Stomach (tissue), 9 donors: ENCODE data around the gene RER1. TPM values are rescaled to one million over a fixed set of nuclear protein-coding genes. Genes with fewer than 3 reads are reported as not detected.
A peak's percentile ranks its signal among the peaks of the same experiment; 100 is the strongest.

Source experiments
- DNase-seq, 2 donors: peaks; one replicate each; pipeline versions ENCODE4 v3.0.0 to v3.0.0-alpha.2; 2013 to 2019
- H3K27ac ChIP-seq, 5 donors: fragments of 200-600 bp in 4 of 5; sonication (generic) in 4 of 5; one replicate each; pipeline ENCODE4 v1.5.1; 2013 to 2019; ENCODE audit warnings: mild to moderate bottlenecking in 1 of 5, moderate library complexity in 1 of 5
- H3K27me3 ChIP-seq, 3 donors: fragments of 200-600 bp; sonication (generic); one replicate each; pipeline ENCODE4 v1.5.1; 2017 to 2019; ENCODE audit warnings: mixed run types in 1 of 3
- H3K36me3 ChIP-seq, 4 donors: fragments of 200-600 bp; sonication (generic); 1 replicate in 3 of 4; 2 replicates in 1 of 4; pipeline ENCODE4 v1.5.1; 2016 to 2019
- H3K4me1 ChIP-seq, 4 donors: fragments of 200-600 bp; sonication (generic); one replicate each; pipeline ENCODE4 v1.5.1; 2016 to 2019
- H3K4me3 ChIP-seq, 4 donors: fragments of 200-600 bp; sonication (generic) in 3 of 4; one replicate each; pipeline ENCODE4 v1.5.1; 2016 to 2019; ENCODE audit warnings: mild to moderate bottlenecking in 1 of 4
- H3K9me3 ChIP-seq, 4 donors: fragments of 200-600 bp; sonication (generic); one replicate each; pipeline ENCODE4 v1.5.1; 2016 to 2019
- CTCF ChIP-seq, 7 experiments: fragments of 450-650 bp in 4 of 7; fragments of 200-600 bp in 3 of 7; sonication (generic) in 3 of 7; IDR thresholded peaks; one replicate each; pipeline ENCODE4 v1.5.1; 2016 to 2019; ENCODE audit warnings: antibody characterized with exemption in 7 of 7, control low read depth in 2 of 7, mild to moderate bottlenecking in 1 of 7
- EP300 ChIP-seq: sonication (generic); formaldehyde crosslinking; IDR thresholded peaks from one replicate; pipeline ENCODE4 v1.6.1; 2017; ENCODE audit warnings: antibody characterized with exemption
- POLR2A ChIP-seq, 4 donors: fragments of 450-650 bp; IDR thresholded peaks; one replicate each; pipeline ENCODE4 v1.6.1; 2016; ENCODE audit warnings: antibody characterized with exemption in 4 of 4, control low read depth in 2 of 4, mild to moderate bottlenecking in 1 of 4, moderate library complexity in 1 of 4
- POLR2AphosphoS5 ChIP-seq, 3 donors: sonication (generic); formaldehyde crosslinking; IDR thresholded peaks; one replicate each; pipeline ENCODE4 v1.6.1; 2016; ENCODE audit warnings: antibody characterized with exemption in 3 of 3
- WGBS, 5 donors: extraction: QIAGEN DNeasy Blood & Tissue Kit in 3 of 5; methylation state at CpG; one replicate each; pipeline versions ENCODE4 v1.1.5 to v1.1.7; 2013 to 2018; 5-methylcytosine and 5-hydroxymethylcytosine counted together
- intact Hi-C: fragments of 100-400 bp; cut with DNase I; formaldehyde crosslinking; loops from one replicate; pipeline ENCODE4 v1.15.1; 2023; ENCODE audit warnings: low total_unique reads
- polyA plus RNA-seq, 3 donors: library from polyadenylated mRNA; stranded (reverse); fragments of 200-250 nt; gene quantifications; one replicate each; pipeline ENCODE4 v1.2.3, GENCODE V29; 2013
- total RNA-seq, 5 donors: library from RNA; depleted of rRNA; stranded (reverse); fragments of >200 nt; gene quantifications; one replicate each; pipeline versions ENCODE4 v1.1.0 to v1.2.3, GENCODE V29; 2014 to 2016
- donor health status: healthy with polysubstance abuse.
- donor health status: Bipolar disorder and iron deficiency.
- donor health status: healthy.

Gene RER1
- total and polyA plus RNA-seq, 8 donors = 38.2 to 73.6 (median 66.7) TPM

DNA sequence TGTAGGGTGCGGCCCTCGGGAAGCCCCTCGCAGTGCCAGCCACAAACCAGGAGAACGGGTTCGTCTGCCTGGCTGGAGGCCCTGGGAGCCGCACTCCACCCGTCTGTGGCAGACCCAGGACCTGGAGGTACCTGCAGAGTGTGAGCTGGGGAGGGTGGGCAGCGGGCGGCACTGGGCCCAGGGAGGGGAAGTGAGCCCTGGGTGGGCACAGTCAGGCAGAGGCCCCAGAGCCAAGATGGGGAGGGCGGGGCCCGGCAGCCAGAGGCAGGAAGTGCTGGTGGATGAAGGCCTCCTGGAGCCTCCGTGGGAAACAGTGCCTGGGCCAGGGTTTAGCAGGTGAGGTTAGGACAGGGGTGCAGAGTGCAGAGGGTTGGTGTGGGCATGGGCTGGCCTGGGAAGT is 24.8 kb downstream of the RER1 start:
- intact Hi-C loops = loop anchor here (10.0 kb wide), 1 partner anchor 228 kb away; no protein-coding TSS in a partner anchor
- WGBS, 5 donors = 13 to 29% (median 19%) methylated on average over 11 to 12 of the region's 12 CpGs
- no peaks in the 10 kb centered on the region for H3K36me3 ChIP-seq
- peaks cover 29 to 53% (median 41%) of the 10 kb centered on the region in 4 donors for H3K4me1 ChIP-seq
- H3K9me3 ChIP-seq = no peaks in the 10 kb centered on the region
- H3K27me3 ChIP-seq = peaks cover 0 to 66% (median 40%) of the 10 kb centered on the region in 3 donors
- H3K27ac ChIP-seq = peak overlapping the region in 4 of 5 donors; percentile 10 to 65 (median 52)
- H3K4me3 ChIP-seq = peak overlapping the region; percentile 11 to 49 (median 23)
- peak; percentile 38 to 91 for DNase-seq
- TF ChIP-seq CTCF (IDR thresholded peaks at IDR 0.05) (no peak), POLR2A (IDR thresholded peaks at IDR 0.05) (no peak), EP300 (no peak), POLR2AphosphoS5 (IDR thresholded peaks at IDR 0.05) (no peak)

DNA sequence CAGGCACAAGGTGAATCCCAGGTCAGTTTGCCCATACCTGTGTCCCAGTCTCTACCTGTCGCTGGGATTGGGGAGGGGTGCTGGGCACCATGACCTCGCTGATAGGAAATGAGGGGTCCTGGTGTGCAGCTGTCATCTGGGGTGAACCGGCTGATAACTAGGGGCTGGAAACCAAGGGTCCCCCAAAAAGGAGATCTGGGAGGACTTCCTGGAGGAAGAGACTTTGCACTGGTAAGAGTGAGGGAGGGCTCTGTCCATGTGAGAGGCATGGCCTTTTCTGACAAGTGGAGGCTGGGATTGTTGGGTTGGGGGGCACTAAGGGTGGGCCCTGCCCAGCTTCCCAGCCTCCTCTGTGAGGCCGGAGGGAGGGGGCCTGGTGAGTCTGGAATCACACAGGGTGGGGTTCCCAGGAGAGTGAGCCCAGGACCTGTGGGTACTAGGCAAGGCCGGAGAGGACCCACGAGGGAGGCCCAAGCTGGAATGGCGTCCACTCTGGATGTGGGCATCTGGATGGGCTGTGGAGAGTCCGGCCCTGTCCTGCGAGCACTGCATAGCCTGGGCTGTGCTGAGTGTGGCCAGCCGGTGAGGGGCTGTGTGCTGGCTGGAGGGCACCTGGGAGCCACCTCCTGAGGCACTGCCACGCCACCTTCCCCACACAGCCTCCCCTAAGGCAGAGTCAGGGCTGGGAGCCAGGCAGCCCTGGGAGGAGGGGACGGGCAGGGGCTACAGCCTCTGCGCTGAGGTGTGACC is 25.6 kb downstream of the RER1 start:
- H3K27me3 ChIP-seq = peaks cover 0 to 66% (median 40%) of the 10 kb centered on the region in 3 donors
- no peaks in the 10 kb centered on the region for H3K36me3 ChIP-seq
- H3K4me3 ChIP-seq = peak overlapping the region in 1 of 4 donors; percentile 49
- 82 to 85% (median 83%) methylated on average over 5 to 13 of the region's 13 CpGs for WGBS, 5 donors
- TF ChIP-seq CTCF (IDR thresholded peaks at IDR 0.05) = no peak
- no peak for TF ChIP-seq POLR2AphosphoS5 (IDR thresholded peaks at IDR 0.05)
- TF ChIP-seq POLR2A (IDR thresholded peaks at IDR 0.05) = no peak
- TF ChIP-seq EP300 = no peak
- intact Hi-C loops = loop anchor here (10.0 kb wide), 1 partner anchor 228 kb away; no protein-coding TSS in a partner anchor
- H3K9me3 ChIP-seq = peaks cover 0 to 4% (median 0%) of the 10 kb centered on the region in 4 donors
- H3K4me1 ChIP-seq = peaks cover 21 to 44% (median 34%) of the 10 kb centered on the region in 4 donors
- no peak overlapping the region for H3K27ac ChIP-seq
- DNase-seq = no peak

- H3K27me3 ChIP-seq = peaks cover 0 to 66% (median 40%) of the 10 kb centered on the region in 3 donors
- intact Hi-C loops = loop anchor here (10.0 kb wide), 1 partner anchor 227 kb away; no protein-coding TSS in a partner anchor
- WGBS, 5 donors = 71 to 82% (median 78%) methylated on average over 11 to 14 of the region's 14 CpGs; no CpG with 5 or more reads in 1 of the 5 donors
- no peak overlapping the region for H3K4me3 ChIP-seq
- peaks cover 21 to 41% (median 33%) of the 10 kb centered on the region in 4 donors for H3K4me1 ChIP-seq
- TF ChIP-seq CTCF (IDR thresholded peaks at IDR 0.05) (no peak), POLR2AphosphoS5 (IDR thresholded peaks at IDR 0.05) (no peak), POLR2A (IDR thresholded peaks at IDR 0.05) (no peak), EP300 (no peak)
- no peak overlapping the region for H3K27ac ChIP-seq
- no peaks in the 10 kb centered on the region for H3K36me3 ChIP-seq
- no peak for DNase-seq
- peaks cover 0 to 9% (median 4%) of the 10 kb centered on the region in 4 donors for H3K9me3 ChIP-seq
These were observed 26.2 kb downstream of the RER1 start for GRCh38 chr1:2417833-2418225.

- Histone ChIP-seq H3K4me3 (no peak overlapping the region), H3K4me1 (peaks cover 12 to 31% (median 22%) of the 10 kb centered on the region in 4 donors), H3K27me3 (peaks cover 0 to 72% (median 40%) of the 10 kb centered on the region in 3 donors), H3K36me3 (no peaks in the 10 kb centered on the region), H3K9me3 (peaks cover 6 to 19% (median 13%) of the 10 kb centered on the region in 4 donors), H3K27ac (no peak overlapping the region)
- WGBS, 5 donors = 72 to 78% (median 72%) methylated on average over 15 to 16 of the region's 16 CpGs
- DNase-seq = no peak
- no peak for TF ChIP-seq POLR2AphosphoS5 (IDR thresholded peaks at IDR 0.05)
- no peak for TF ChIP-seq EP300
- TF ChIP-seq POLR2A (IDR thresholded peaks at IDR 0.05) = no peak
- intact Hi-C loops = loop anchor here (10.0 kb wide), 1 partner anchor 226 kb away; no protein-coding TSS in a partner anchor
These were observed 27.2 kb downstream of the RER1 start for GRCh38 chr1:2418791-2419320.
